ENCODE measurements around the gene FOLR2.

Gene FOLR2

GRCh38 chr11:72243173-72244059 lies 26.8 kb downstream of the FOLR2 start:
- no peak for DNase-seq

GRCh38 chr11:72244060-72244360 lies 27.4 kb downstream of the FOLR2 start, which contains the start of gene PHOX2A:
PHOX2A (minus strand) TSS chr11:72244176; CDS start chr11:72244004, 172 bp downstream.
- no peak for DNase-seq

GRCh38 chr11:72244361-72245262 lies 28.0 kb downstream of the FOLR2 start:
- no peak for DNase-seq

GRCh38 chr11:72245263-72245816 lies 28.7 kb downstream of the FOLR2 start:
- no peak for DNase-seq

- no peak for DNase-seq
These were observed 31.0 kb downstream of the FOLR2 start for GRCh38 chr11:72247584-72247983.

GRCh38 chr11:72249961-72250360 lies 33.4 kb downstream of the FOLR2 start:
- no peak for DNase-seq

- no peak for DNase-seq
These were observed 34.3 kb downstream of the FOLR2 start for GRCh38 chr11:72250661-72251464.

GRCh38 chr11:72251614-72252013 lies 35.0 kb downstream of the FOLR2 start:
- DNase-seq = no peak

GRCh38 chr11:72253392-72253791 lies 36.8 kb downstream of the FOLR2 start:
- no peak for DNase-seq

GRCh38 chr11:72254299-72254993 lies 37.9 kb downstream of the FOLR2 start:
- DNase-seq = no peak

- no peak for DNase-seq
These were observed 41.0 kb downstream of the FOLR2 start for GRCh38 chr11:72257570-72257969.

GRCh38 chr11:72259490-72259889 lies 42.9 kb downstream of the FOLR2 start:
- DNase-seq = no peak

GRCh38 chr11:72260574-72260973 lies 44.0 kb downstream of the FOLR2 start:
- no peak for DNase-seq

- peak; percentile 79 for DNase-seq
These were observed 46.8 kb downstream of the FOLR2 start for GRCh38 chr11:72263361-72263760.

GRCh38 chr11:72265951-72266350 lies 49.4 kb downstream of the FOLR2 start:
- DNase-seq = no peak

GRCh38 chr11:72266960-72267359 lies 50.4 kb downstream of the FOLR2 start:
- peak; percentile 69 for DNase-seq

GRCh38 chr11:72267956-72268617 lies 51.5 kb downstream of the FOLR2 start:
- DNase-seq = no peak

All from DMS53 (cell line).